Transverse colon (tissue), 4 donors: ENCODE data around the gene SV2A. TPM values are rescaled to one million over a fixed set of nuclear protein-coding genes. Genes with fewer than 3 reads are reported as not detected.

Source experiments
- DNase-seq: peaks from one replicate; pipeline ENCODE4 v3.0.0-alpha.2; 2019
- H3K27ac ChIP-seq, 4 donors: fragments of 200-600 bp; sonication (generic); 2 replicates each; pipeline ENCODE4 v1.5.1; 2016 to 2018; ENCODE audit warnings: inconsistent platforms in 4 of 4
- H3K27me3 ChIP-seq: fragments of 200-600 bp; sonication (generic); 2 replicates; pipeline ENCODE4 v1.5.1; 2017; ENCODE audit warnings: inconsistent platforms
- H3K36me3 ChIP-seq, 4 donors: fragments of 200-600 bp; sonication (generic); 2 replicates each; pipeline ENCODE4 v1.5.1; 2017 to 2019; ENCODE audit warnings: inconsistent platforms in 4 of 4
- H3K4me1 ChIP-seq, 4 donors: fragments of 200-600 bp; sonication (generic); 2 replicates each; pipeline ENCODE4 v1.5.1; 2017 to 2020; ENCODE audit warnings: inconsistent platforms in 4 of 4
- H3K4me3 ChIP-seq, 4 donors: fragments of 200-600 bp; sonication (generic); 1 replicate in 1 of 4; 2 replicates in 3 of 4; pipeline versions ENCODE4 v1.5.1 to v1.6.1; 2017 to 2019; ENCODE audit warnings: inconsistent platforms in 4 of 4
- H3K9me3 ChIP-seq, 2 donors: fragments of 200-600 bp; sonication (generic); 2 replicates each; pipeline ENCODE4 v1.5.1; 2017 to 2019; ENCODE audit warnings: inconsistent platforms in 2 of 2
- EP300 ChIP-seq: sonication (generic); formaldehyde crosslinking; IDR thresholded peaks from one replicate; pipeline ENCODE4 v1.6.1; 2017; ENCODE audit warnings: antibody characterized with exemption, low read depth
- POLR2A ChIP-seq: fragments of 450-650 bp; IDR thresholded peaks from one replicate; pipeline ENCODE4 v1.6.1; 2016; ENCODE audit warnings: antibody characterized with exemption, mild to moderate bottlenecking, moderate library complexity
- POLR2AphosphoS5 ChIP-seq, 3 donors: sonication (generic); formaldehyde crosslinking; IDR thresholded peaks; one replicate each; pipeline ENCODE4 v1.6.1; 2016; ENCODE audit warnings: antibody characterized with exemption in 3 of 3
- WGBS, 2 donors: methylation state at CpG; one replicate each; pipeline ENCODE4 v1.1.5; 2018; ENCODE audit warnings: low coverage in 1 of 2; 5-methylcytosine and 5-hydroxymethylcytosine counted together
- in situ Hi-C, 4 donors: fragments of 200-750 bp; cut with MboI; loops; one replicate each; pipeline versions ENCODE4 v1.15.0 to v1.15.1; 2017; ENCODE audit warnings: low sequenced_read_pairs in 3 of 4, low pct_ligation_motif_present in 1 of 4, low pct_unique_long_range_greater_than_20kb in 1 of 4
- intact Hi-C: fragments of 100-400 bp; cut with DNase I; formaldehyde crosslinking; loops from one replicate; pipeline ENCODE4 v1.15.1; 2023; ENCODE audit warnings: low total_unique reads
- total RNA-seq, 4 donors: library from RNA; depleted of rRNA; stranded (reverse); fragments of >200 nt; gene quantifications; one replicate each; pipeline ENCODE4 v1.1.0, GENCODE V29; 2016
- TF ChIP-seq, protein P1 (sequence below), 5 experiments: fragments of 200-600 bp in 3 of 5; fragments of 450-650 bp in 2 of 5; sonication (generic) in 3 of 5; IDR thresholded peaks; 1 replicate in 2 of 5; 2 replicates in 3 of 5; pipeline ENCODE4 v1.5.1; 2016 to 2017; ENCODE audit warnings: antibody characterized with exemption in 5 of 5, inconsistent platforms in 3 of 5, mild to moderate bottlenecking in 2 of 5, moderate library complexity in 1 of 5

SV2A gene
- total RNA-seq, 4 donors from 2014 or later = 0.40 to 2.5 (median 1.5) TPM

DNA sequence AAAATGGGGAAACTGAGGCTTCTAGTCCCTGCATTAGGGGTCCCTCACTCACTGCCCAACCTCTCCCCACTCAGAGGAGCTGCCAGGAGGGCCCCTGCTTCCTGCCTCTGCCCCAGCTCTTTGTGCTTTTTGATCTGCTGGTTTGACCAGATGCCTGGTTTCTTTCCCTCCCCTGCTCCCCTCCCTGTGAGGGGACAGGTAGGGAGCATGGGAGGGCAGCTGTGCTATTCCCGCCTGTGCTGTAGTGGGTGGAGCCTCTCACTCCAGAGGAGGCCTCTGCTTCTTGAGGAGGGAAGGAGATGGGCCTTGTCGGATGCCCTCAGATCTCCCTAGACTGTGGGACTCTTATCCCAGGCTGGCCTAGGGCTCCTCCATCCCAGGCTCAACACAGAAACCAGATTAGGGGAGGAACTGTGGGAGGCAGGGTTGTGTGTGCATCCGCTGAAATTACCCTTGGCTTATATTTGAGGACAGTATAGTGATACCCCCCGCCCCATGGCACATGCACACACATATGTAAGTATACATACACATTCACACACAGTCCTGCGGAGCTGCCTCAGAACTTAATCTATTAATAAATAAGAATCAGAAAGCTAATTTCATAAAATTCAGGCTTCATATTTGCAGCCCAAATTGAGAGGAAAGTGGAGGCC, 13.7 kb downstream of the SV2A start:
- DNase-seq = no peak
- no peaks in the 10 kb centered on the region for H3K27me3 ChIP-seq
- H3K4me1 ChIP-seq = peaks cover 3 to 9% (median 7%) of the 10 kb centered on the region in 4 donors
- no peaks in the 10 kb centered on the region for H3K36me3 ChIP-seq
- WGBS, 2 donors = 83% methylated on average over 5 of the region's 5 CpGs; no CpG with 5 or more reads in 1 of the 2 donors
- H3K4me3 ChIP-seq = no peak overlapping the region
- intact Hi-C loops (no loop called here), in situ Hi-C loops (no loop called here)
- H3K27ac ChIP-seq = no peak overlapping the region
- TF ChIP-seq EP300 (no peak), POLR2A (no peak), POLR2AphosphoS5 (IDR thresholded peaks at IDR 0.05) (no peak)
- TF ChIP-seq, protein P1, sequence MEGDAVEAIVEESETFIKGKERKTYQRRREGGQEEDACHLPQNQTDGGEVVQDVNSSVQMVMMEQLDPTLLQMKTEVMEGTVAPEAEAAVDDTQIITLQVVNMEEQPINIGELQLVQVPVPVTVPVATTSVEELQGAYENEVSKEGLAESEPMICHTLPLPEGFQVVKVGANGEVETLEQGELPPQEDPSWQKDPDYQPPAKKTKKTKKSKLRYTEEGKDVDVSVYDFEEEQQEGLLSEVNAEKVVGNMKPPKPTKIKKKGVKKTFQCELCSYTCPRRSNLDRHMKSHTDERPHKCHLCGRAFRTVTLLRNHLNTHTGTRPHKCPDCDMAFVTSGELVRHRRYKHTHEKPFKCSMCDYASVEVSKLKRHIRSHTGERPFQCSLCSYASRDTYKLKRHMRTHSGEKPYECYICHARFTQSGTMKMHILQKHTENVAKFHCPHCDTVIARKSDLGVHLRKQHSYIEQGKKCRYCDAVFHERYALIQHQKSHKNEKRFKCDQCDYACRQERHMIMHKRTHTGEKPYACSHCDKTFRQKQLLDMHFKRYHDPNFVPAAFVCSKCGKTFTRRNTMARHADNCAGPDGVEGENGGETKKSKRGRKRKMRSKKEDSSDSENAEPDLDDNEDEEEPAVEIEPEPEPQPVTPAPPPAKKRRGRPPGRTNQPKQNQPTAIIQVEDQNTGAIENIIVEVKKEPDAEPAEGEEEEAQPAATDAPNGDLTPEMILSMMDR (IDR thresholded peaks at IDR 0.05) = no peak
- H3K9me3 ChIP-seq = no peaks in the 10 kb centered on the region

DNA sequence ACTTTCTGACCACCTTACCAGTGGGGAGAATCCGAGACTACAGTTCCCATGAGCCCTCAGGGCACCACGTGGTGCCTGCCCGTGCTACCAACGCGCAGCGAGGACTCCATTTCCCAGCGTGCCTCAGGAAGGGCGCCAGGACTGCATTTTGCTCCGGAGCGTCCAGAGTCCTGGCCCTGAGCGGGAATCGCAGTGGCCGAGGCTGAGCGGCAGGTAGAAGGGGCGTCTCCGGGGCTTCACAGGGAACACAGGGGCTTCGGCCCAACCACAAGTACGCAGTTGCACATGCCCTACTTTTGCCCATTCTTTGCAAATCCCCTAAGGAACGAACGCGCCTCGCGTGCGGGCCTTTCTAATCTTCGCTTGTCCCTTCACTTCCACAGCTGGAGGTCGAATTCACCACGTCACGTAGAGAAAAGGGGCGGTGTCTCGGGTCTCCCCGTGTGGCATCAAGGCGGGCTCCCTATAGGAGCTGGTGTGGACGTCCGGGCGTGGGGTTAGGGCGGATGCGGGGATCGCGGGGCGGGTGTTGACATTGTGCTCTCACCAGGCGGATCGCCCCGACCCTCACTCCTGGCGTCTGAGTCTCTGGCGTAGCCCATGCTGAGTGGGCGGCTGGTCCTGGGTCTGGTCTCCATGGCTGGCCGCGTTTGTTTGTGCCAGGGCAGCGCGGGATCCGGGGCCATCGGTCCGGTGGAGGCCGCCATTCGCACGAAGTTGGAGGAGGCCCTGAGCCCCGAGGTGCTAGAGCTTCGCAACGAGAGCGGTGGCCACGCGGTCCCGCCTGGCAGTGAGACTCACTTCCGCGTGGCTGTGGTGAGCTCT, 18.0 kb downstream of the SV2A start, which contains the start of gene BOLA1:
TSS of gene BOLA1 (plus strand) at position 109 of the 825 bp plus-strand sequence. CDS start at position 601, 492 bp downstream.
- in situ Hi-C loops = no loop called here
- Histone ChIP-seq H3K36me3 (no peaks in the 10 kb centered on the region), H3K27me3 (no peaks in the 10 kb centered on the region), H3K4me1 (peaks cover 3 to 9% (median 7%) of the 10 kb centered on the region in 4 donors), H3K27ac (peak within 1 kb of the TSS; percentile 87 to 91 (median 89)), H3K9me3 (no peaks in the 10 kb centered on the region), H3K4me3 (peak within 1 kb of the TSS; percentile 42 to 73 (median 46))
- WGBS, 2 donors = 12% methylated on average over 51 of the region's 65 CpGs; no CpG with 5 or more reads in 1 of the 2 donors
- DNase-seq = peak; percentile 94
- intact Hi-C loops = no loop called here
- TF ChIP-seq EP300 = no peak
- TF ChIP-seq, protein P1 (IDR thresholded peaks at IDR 0.05) = no peak
- peak; percentile 95 for TF ChIP-seq POLR2AphosphoS5 (IDR thresholded peaks at IDR 0.05)
- peak; percentile 84 for TF ChIP-seq POLR2A

DNA sequence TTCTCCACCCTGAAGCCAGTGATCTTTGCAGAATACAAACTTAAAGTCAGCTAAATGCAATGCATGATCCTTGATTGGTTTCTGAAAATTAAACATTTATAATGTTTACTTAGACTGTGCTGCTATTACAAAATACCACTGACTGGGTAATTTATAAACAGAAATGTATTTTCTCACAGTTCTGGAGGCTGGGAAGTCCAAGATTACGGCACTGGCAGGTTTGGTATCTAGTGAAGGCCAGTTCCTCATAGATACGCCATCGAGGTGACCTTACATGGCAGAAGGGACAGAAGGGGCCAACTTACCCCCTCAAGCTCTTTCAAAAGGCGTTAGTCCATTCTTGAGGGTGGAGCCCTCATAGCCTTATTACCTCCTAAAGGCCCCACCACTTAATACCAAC, 21.1 kb downstream of the SV2A start:
- no peak for TF ChIP-seq POLR2A
- no peak for TF ChIP-seq EP300
- no peak for TF ChIP-seq POLR2AphosphoS5 (IDR thresholded peaks at IDR 0.05)
- Histone ChIP-seq H3K9me3 (no peaks in the 10 kb centered on the region), H3K36me3 (no peaks in the 10 kb centered on the region), H3K27ac (no peak overlapping the region), H3K4me1 (peaks cover 3 to 9% (median 7%) of the 10 kb centered on the region in 4 donors), H3K4me3 (no peak overlapping the region), H3K27me3 (no peaks in the 10 kb centered on the region)
- WGBS, 2 donors = 83 to 94% methylated on average over 3 to 4 of the region's 4 CpGs
- DNase-seq = no peak
- in situ Hi-C loops = no loop called here
- intact Hi-C loops = no loop called here

DNA sequence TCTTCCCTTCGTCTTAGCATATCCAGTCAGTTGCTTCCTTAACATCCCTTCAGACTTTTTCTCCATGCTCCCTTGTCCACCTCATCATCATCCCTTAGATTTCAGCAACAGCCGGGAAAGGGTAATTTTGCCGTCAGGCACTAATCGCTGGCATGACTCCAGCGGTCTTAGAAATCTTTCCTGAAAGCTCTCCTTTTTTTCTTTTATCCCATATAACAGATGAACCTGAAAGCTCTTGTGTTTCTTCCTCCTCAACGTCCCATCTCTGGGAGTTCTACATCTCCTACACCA, 28.7 kb downstream of the SV2A start:
- no peak for TF ChIP-seq POLR2AphosphoS5 (IDR thresholded peaks at IDR 0.05)
- Histone ChIP-seq H3K27ac (peak overlapping the region; percentile 97 to 100 (median 98)), H3K27me3 (no peaks in the 10 kb centered on the region), H3K4me1 (peaks cover 0 to 20% (median 13%) of the 10 kb centered on the region in 4 donors), H3K4me3 (peak overlapping the region in 3 of 4 donors; percentile 41 to 61 (median 61)), H3K9me3 (no peaks in the 10 kb centered on the region), H3K36me3 (no peaks in the 10 kb centered on the region)
- intact Hi-C loops (no loop called here), in situ Hi-C loops (no loop called here)
- WGBS, 2 donors = 36 to 46% methylated on average over 2 to 6 of the region's 6 CpGs
- no peak for DNase-seq
